Measurements from ENCODE around the gene ZNRF2.
"Not testable (repeated sequence)": the region's sequence is repeated elsewhere in the genome, so short reads cannot be mapped to it uniquely, and the experiment has no call there.

DNA sequence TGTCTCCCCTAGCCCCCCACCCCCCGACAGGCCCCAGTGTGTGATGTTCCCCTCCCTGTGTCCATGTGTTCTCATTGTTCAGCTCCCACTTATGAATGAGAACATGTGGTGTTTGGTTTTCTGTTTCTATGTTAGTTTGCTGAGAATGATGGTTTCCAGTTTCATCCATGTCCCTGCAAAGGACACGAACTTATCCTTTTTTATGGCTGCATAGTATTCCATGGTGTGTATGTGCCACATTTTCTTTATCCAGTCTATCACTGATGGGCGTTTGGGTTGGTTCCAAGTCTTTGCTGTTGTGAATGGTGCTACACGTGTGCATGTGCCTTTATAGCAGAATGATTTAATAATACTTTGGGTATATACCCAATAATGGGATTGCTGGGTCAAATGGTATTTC lies 96.4 kb downstream of the ZNRF2 start:
- not testable (repeated sequence) for TF ChIP-seq HIVEP1 (CRISPR knock-in tag; IDR thresholded peaks at IDR 0.05); PAWR (CRISPR knock-in tag; IDR thresholded peaks at IDR 0.05; ENCODE audit: borderline replicate concordance); ZNF616 (CRISPR knock-in tag; IDR thresholded peaks at IDR 0.05; ENCODE audit: low read depth); RXRB (CRISPR knock-in tag; IDR thresholded peaks at IDR 0.05; ENCODE audit: borderline replicate concordance); RFX1 (IDR thresholded peaks at IDR 0.05)
- TF ChIP-seq, protein P1, sequence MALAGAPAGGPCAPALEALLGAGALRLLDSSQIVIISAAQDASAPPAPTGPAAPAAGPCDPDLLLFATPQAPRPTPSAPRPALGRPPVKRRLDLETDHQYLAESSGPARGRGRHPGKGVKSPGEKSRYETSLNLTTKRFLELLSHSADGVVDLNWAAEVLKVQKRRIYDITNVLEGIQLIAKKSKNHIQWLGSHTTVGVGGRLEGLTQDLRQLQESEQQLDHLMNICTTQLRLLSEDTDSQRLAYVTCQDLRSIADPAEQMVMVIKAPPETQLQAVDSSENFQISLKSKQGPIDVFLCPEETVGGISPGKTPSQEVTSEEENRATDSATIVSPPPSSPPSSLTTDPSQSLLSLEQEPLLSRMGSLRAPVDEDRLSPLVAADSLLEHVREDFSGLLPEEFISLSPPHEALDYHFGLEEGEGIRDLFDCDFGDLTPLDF (CRISPR knock-in tag; IDR thresholded peaks at IDR 0.05): not testable (repeated sequence)
- TF ChIP-seq, protein P2, sequence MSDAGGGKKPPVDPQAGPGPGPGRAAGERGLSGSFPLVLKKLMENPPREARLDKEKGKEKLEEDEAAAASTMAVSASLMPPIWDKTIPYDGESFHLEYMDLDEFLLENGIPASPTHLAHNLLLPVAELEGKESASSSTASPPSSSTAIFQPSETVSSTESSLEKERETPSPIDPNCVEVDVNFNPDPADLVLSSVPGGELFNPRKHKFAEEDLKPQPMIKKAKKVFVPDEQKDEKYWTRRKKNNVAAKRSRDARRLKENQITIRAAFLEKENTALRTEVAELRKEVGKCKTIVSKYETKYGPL (CRISPR knock-in tag; IDR thresholded peaks at IDR 0.05): not testable (repeated sequence)

Measured in HepG2 (cell line).